ENCODE data around the gene KDM4B. TPM values are rescaled to one million over a fixed set of nuclear protein-coding genes. Genes with fewer than 3 reads are reported as not detected.

KDM4B gene
- total and polyA plus RNA-seq, 9 of the 15 experiments (the other 6 are each of a cell fraction or from before 2014, with no cell fraction given) = 0.21 to 29.9 (median 7.3) TPM

DNA sequence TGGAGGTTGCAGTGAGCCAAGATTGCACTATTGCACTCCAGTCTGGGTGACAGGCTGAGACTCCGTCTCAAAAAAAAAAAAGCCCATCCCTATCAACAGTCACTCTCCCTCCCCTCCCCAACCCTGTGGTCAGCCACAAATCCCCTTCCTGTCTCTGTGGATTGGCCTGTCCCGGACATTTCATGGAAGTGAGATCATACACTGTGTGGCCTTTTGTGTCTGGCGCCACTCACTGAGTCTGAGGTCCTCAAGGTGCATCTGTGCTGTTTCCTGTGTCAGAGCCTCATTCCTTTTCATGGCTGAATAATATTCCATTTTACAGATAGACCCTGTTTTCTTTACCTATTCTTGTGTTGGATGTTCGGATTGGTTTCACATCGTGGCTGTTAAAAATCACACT is 222.2 kb downstream of the KDM4B start (continued):
- TF ChIP-seq ZNF133 (CRISPR knock-in tag; IDR thresholded peaks at IDR 0.05) (no peak), POU5F1 (IDR thresholded peaks at IDR 0.05; ENCODE audit: borderline replicate concordance, low read depth, low read length, partially characterized antibody) (no peak), NBN (IDR thresholded peaks at IDR 0.05; ENCODE audit: low read depth) (no peak), CREB1 (IDR thresholded peaks at IDR 0.05) (no peak), CREB1 (CRISPR knock-in tag; IDR thresholded peaks at IDR 0.05) (no peak), JUND (IDR thresholded peaks at IDR 0.05; ENCODE audit: borderline replicate concordance, low read depth, low read length) (peak; percentile 32; the same call in 1 of the 2 replicates), JUND (tag; IDR thresholded peaks at IDR 0.05; ENCODE audit: borderline replicate concordance, low read depth, low read length) (peak; percentile 19; the same call in 1 of the 3 replicates), ZNF561 (CRISPR knock-in tag; conservative IDR thresholded peaks at IDR 0.05) (no peak), HOXB6 (CRISPR knock-in tag; IDR thresholded peaks at IDR 0.05; ENCODE audit: borderline replicate concordance) (no peak), BCOR (IDR thresholded peaks at IDR 0.05) (peak; percentile 48; the same call in 1 of the 2 replicates), GABPA (tag; conservative IDR thresholded peaks at IDR 0.05; ENCODE audit: low read depth) (no peak), KDM4B (IDR thresholded peaks at IDR 0.05; ENCODE audit: borderline replicate concordance in 2 of 2, low read depth in 1 of 2) (no peak), ZNF324 (CRISPR knock-in tag; IDR thresholded peaks at IDR 0.05) (no peak), MXI1 (IDR thresholded peaks at IDR 0.05; ENCODE audit: low read depth, low read length) (no peak), SRSF7 (optimal IDR thresholded peaks at IDR 0.05; ENCODE audit: low read depth, low read length) (no peak), STAG1 (CRISPR knock-in tag; IDR thresholded peaks at IDR 0.05; ENCODE audit: borderline replicate concordance) (no peak), NFYB (IDR thresholded peaks at IDR 0.05; ENCODE audit: extremely low read depth, insufficient read length) (no peak), RBM39 (optimal IDR thresholded peaks at IDR 0.05; ENCODE audit: low read depth, low read length) (no peak), NCOA6 (IDR thresholded peaks at IDR 0.05) (no peak), ZNF184 (CRISPR knock-in tag; IDR thresholded peaks at IDR 0.05) (no peak)
- TF ChIP-seq, protein P1, sequence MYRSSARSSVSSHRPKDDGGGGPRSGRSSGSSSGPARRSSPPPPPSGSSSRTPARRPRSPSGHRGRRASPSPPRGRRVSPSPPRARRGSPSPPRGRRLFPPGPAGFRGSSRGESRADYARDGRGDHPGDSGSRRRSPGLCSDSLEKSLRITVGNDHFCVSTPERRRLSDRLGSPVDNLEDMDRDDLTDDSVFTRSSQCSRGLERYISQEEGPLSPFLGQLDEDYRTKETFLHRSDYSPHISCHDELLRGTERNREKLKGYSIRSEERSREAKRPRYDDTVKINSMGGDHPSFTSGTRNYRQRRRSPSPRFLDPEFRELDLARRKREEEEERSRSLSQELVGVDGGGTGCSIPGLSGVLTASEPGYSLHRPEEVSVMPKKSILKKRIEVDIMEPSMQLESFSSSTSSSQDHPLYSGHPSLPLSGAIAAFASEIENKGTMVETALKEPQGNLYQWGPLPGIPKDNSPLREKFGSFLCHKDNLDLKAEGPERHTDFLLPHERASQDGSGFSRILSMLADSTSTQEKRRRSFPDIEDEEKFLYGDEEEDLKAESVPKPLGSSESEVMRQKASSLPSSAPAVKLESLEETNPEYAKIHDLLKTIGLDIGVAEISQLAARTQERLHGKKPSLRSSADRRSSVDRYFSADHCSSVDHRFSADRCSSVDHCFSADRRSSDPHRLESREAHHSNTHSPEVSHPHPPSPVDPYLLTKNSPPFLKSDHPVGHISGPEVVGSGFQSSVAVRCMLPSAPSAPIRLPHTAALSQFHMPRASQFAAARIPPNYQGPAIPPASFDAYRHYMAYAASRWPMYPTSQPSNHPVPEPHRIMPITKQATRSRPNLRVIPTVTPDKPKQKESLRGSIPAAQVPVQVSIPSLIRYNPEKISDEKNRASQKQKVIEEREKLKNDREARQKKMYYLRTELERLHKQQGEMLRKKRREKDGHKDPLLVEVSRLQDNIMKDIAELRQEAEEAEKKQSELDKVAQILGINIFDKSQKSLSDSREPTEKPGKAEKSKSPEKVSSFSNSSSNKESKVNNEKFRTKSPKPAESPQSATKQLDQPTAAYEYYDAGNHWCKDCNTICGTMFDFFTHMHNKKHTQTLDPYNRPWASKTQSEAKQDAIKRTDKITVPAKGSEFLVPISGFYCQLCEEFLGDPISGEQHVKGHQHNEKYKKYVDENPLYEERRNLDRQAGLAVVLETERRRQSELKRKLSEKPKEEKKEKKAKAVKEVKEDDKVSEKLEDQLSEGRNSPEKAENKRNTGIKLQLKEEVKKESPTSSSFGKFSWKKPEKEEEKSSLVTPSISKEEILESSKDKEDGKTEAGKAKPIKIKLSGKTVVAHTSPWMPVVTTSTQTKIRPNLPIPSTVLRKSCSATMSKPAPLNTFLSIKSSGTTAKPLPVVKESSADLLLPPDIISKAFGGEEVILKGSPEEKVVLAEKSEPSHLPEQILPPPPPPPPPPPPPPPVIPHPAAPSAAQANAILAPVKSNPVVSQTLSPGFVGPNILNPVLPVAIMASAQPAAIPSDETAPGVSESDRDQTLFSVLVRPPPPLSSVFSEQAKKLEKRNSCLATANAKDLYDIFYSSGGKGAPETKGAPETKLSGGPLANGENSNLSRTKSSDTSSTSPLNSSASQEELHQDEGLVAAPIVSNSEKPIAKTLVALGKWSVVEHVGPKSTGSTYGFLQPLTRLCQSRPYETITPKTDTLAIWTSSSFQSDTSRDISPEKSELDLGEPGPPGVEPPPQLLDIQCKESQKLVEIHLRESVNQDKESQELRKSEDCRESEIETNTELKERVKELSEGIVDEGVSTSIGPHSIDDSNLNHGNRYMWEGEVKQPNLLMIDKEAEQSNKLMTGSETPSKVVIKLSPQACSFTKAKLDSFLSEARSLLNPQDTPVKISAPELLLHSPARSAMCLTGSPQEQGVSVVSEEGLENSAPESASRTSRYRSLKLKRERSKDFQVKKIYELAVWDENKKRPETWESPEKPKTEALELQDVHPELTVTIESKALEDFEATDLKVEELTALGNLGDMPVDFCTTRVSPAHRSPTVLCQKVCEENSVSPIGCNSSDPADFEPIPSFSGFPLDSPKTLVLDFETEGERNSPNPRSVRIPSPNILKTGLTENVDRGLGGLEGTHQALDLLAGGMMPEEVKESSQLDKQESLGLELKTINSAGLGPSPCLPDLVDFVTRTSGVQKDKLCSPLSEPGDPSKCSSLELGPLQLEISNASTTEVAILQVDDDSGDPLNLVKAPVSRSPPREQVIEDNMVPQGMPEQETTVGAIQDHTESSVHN (IDR thresholded peaks at IDR 0.05; ENCODE audit: borderline replicate concordance in 1 of 2, low read depth in 1 of 2) = no peak
- TF ChIP-seq, protein P2, sequence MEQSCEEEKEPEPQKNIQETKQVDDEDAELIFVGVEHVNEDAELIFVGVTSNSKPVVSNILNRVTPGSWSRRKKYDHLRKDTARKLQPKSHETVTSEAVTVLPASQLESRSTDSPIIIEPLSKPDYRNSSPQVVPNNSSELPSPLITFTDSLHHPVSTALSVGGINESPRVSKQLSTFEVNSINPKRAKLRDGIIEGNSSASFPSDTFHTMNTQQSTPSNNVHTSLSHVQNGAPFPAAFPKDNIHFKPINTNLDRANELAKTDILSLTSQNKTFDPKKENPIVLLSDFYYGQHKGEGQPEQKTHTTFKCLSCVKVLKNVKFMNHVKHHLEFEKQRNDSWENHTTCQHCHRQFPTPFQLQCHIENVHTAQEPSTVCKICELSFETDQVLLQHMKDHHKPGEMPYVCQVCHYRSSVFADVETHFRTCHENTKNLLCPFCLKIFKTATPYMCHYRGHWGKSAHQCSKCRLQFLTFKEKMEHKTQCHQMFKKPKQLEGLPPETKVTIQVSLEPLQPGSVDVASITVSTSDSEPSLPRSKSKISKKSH (CRISPR knock-in tag; IDR thresholded peaks at IDR 0.05) = no peak
